A549 (cell line): ENCODE measurements around the gene PDZD4. TPM values are rescaled to one million over a fixed set of nuclear protein-coding genes. Genes with fewer than 3 reads are reported as not detected.

ENCODE experiments used
- ATAC-seq, 2 experiments: fragments of 200-7000 bp in 1 of 2; fragments of >200 bp in 1 of 2; cut with Nextera tagmentation in 1 of 2; cut with Tn5 transposase in 1 of 2; 3 replicates each; pipeline versions ENCODE4 v1.8.0 to v1.9.1; 2018 to 2020; ENCODE audit warnings: mild to moderate bottlenecking in 1 of 2, moderate library complexity in 1 of 2
- CTCF ChIA-PET: fragments of 300-600 bp; sonication (Branson Sonifier 250); formaldehyde crosslinking; extraction: SDS; loops from one replicate; lab custom pipeline; 2021; ENCODE audit warnings: antibody characterized with exemption, inconsistent platforms; lab: Yijun Ruan, JAX
- POLR2A ChIA-PET: fragments of 350-600 bp; formaldehyde crosslinking; extraction: SDS; loops from one replicate; lab custom pipeline; 2021; ENCODE audit warnings: antibody characterized with exemption, inconsistent platforms; lab: Yijun Ruan, JAX
- DNase-seq, 2 experiments: peaks; one replicate each; pipeline versions ENCODE4 v3.0.0 to v3.0.0-alpha.2; 2011 to 2016; ENCODE audit warnings: low read depth in 1 of 2, low spot score in 1 of 2
- FAIRE-seq: peaks from 2 replicates; lab custom pipeline; 2011; peaks lifted over from hg19 to GRCh38; lab: Jason Lieb, UNC
- H3K27ac ChIP-seq, 2 experiments: fragments of >200 bp; sonication (Bioruptor Twin); formaldehyde crosslinking; 3 replicates each; pipeline ENCODE4 v1.5.1; 2016 to 2017
- H3K4me1 ChIP-seq: fragments of >200 bp; sonication (Bioruptor Twin); formaldehyde crosslinking; 3 replicates; pipeline ENCODE4 v1.6.1; 2016
- H3K4me2 ChIP-seq: fragments of >200 bp; sonication (Bioruptor Twin); formaldehyde crosslinking; 3 replicates; pipeline ENCODE4 v1.6.1; 2016
- H3K4me3 ChIP-seq: fragments of >200 bp; sonication (Bioruptor Twin); formaldehyde crosslinking; 3 replicates; pipeline ENCODE4 v1.5.1; 2016
- H3K9me3 ChIP-seq: fragments of >200 bp; sonication (Bioruptor Twin); formaldehyde crosslinking; 3 replicates; pipeline ENCODE4 v1.6.1; 2016
- BHLHE40 ChIP-seq: IDR thresholded peaks from 2 replicates; pipeline ENCODE4 v1.6.1; 2012; ENCODE audit warnings: low read depth, low read length, inconsistent platforms
- CBX8 ChIP-seq: fragments of 200-600 bp; sonication (generic); IDR thresholded peaks from 2 replicates; pipeline ENCODE4 v1.6.1; 2016
- CHD2 ChIP-seq: fragments of 150-350 bp; IDR thresholded peaks from 2 replicates; pipeline ENCODE4 v1.6.1; 2014; ENCODE audit warnings: low read length; ENCODE audit not compliant: partially characterized antibody
- CHD4 ChIP-seq: fragments of 200-600 bp; sonication (generic); IDR thresholded peaks from 2 replicates; pipeline ENCODE4 v1.6.1; 2016; ENCODE audit warnings: antibody characterized with exemption, mild to moderate bottlenecking, borderline replicate concordance
- EHF ChIP-seq: fragments of 250-450 bp; sonication (Bioruptor Pico); IDR thresholded peaks from 2 replicates; pipeline ENCODE4 v1.5.0; 2020; ENCODE audit warnings: mild to moderate bottlenecking
- EHMT2 ChIP-seq: fragments of 200-600 bp; sonication (generic); IDR thresholded peaks from 2 replicates; pipeline ENCODE4 v1.6.1; 2016; ENCODE audit warnings: antibody characterized with exemption, low read depth, mild to moderate bottlenecking, moderate library complexity
- ELK1 ChIP-seq: fragments of 150-350 bp; IDR thresholded peaks from 2 replicates; pipeline ENCODE4 v1.6.1; 2014; ENCODE audit warnings: low read depth, mild to moderate bottlenecking, low read length
- FOSB ChIP-seq: fragments of 250-450 bp; sonication (Bioruptor Pico); IDR thresholded peaks from 2 replicates; pipeline ENCODE4 v1.5.0; 2020; ENCODE audit warnings: mild to moderate bottlenecking, moderate library complexity
- FOXS1 ChIP-seq: fragments of 250-450 bp; sonication (Bioruptor Pico); IDR thresholded peaks from 2 replicates; pipeline ENCODE4 v1.5.0; 2020; ENCODE audit warnings: mild to moderate bottlenecking, moderate library complexity
- HDAC2 ChIP-seq: fragments of 200-600 bp; sonication (generic); IDR thresholded peaks from 2 replicates; pipeline ENCODE4 v1.6.1; 2016
- HEYL ChIP-seq: fragments of 250-450 bp; sonication (Bioruptor Pico); IDR thresholded peaks from 2 replicates; pipeline ENCODE4 v1.8.0; 2021; ENCODE audit warnings: mild to moderate bottlenecking, moderate library complexity
- HOXB13 ChIP-seq: fragments of 250-450 bp; sonication (Bioruptor Pico); IDR thresholded peaks from 2 replicates; pipeline ENCODE4 v1.5.0; 2020; ENCODE audit warnings: low read depth, mild to moderate bottlenecking, moderate library complexity
- JUN ChIP-seq, 2 experiments: fragments of >200 bp; sonication (Bioruptor Twin); formaldehyde crosslinking; IDR thresholded peaks; 2 replicates in 1 of 2; 3 replicates in 1 of 2; pipeline ENCODE4 v1.6.1; 2016 to 2017
- KDM1A ChIP-seq: fragments of 200-600 bp; sonication (generic); IDR thresholded peaks from 2 replicates; pipeline ENCODE4 v1.6.1; 2016; ENCODE audit warnings: low read depth, mild to moderate bottlenecking
- MAFK ChIP-seq: fragments of 450-650 bp; IDR thresholded peaks from 2 replicates; pipeline ENCODE4 v1.6.1; 2014; ENCODE audit not compliant: partially characterized antibody
- MAX ChIP-seq: IDR thresholded peaks from 2 replicates; pipeline ENCODE4 v1.6.1; 2012
- NR3C1 ChIP-seq: fragments of >200 bp; sonication (Bioruptor Twin); formaldehyde crosslinking; IDR thresholded peaks from 3 replicates; pipeline ENCODE4 v1.6.1; 2017
- POLR2AphosphoS2 ChIP-seq: conservative IDR thresholded peaks from 2 replicates; pipeline ENCODE4 v1.6.1; 2012; ENCODE audit warnings: low read length, improper control_type of control experiment, inconsistent platforms
- RAD21 ChIP-seq, 2 experiments: fragments of >200 bp in 1 of 2; sonication (Bioruptor Twin) in 1 of 2; formaldehyde crosslinking in 1 of 2; IDR thresholded peaks in 1 of 2; conservative IDR thresholded peaks in 1 of 2; 2 replicates in 1 of 2; 3 replicates in 1 of 2; pipeline ENCODE4 v1.6.1; 2012 to 2018; ENCODE audit warnings: inconsistent platforms in 1 of 2
- RARB ChIP-seq: fragments of 250-450 bp; sonication (Bioruptor Pico); IDR thresholded peaks from 2 replicates; pipeline ENCODE4 v1.8.0; 2021; ENCODE audit warnings: mild to moderate bottlenecking, moderate library complexity
- RCOR1 ChIP-seq: fragments of 150-350 bp; IDR thresholded peaks from 2 replicates; pipeline ENCODE4 v1.6.1; 2014; ENCODE audit warnings: antibody characterized with exemption, low read length, low read depth
- REST ChIP-seq: fragments of 200-600 bp; sonication (generic); IDR thresholded peaks from 2 replicates; pipeline ENCODE4 v1.6.1; 2016; ENCODE audit warnings: antibody characterized with exemption, mild to moderate bottlenecking, moderate library complexity
- SMC3 ChIP-seq: fragments of >200 bp; sonication (Bioruptor Twin); formaldehyde crosslinking; IDR thresholded peaks from 3 replicates; pipeline ENCODE4 v1.6.1; 2018; ENCODE audit warnings: inconsistent platforms
- TP53 ChIP-seq: fragments of 250-450 bp; sonication (Bioruptor Pico); IDR thresholded peaks from 2 replicates; pipeline ENCODE4 v1.5.0; 2021; ENCODE audit warnings: mild to moderate bottlenecking, moderate library complexity
- USF2 ChIP-seq: fragments of 450-650 bp; IDR thresholded peaks from 2 replicates; pipeline ENCODE4 v1.6.1; 2014; ENCODE audit warnings: antibody characterized with exemption
- ZFP36 ChIP-seq: fragments of 450-650 bp; IDR thresholded peaks from 2 replicates; pipeline ENCODE4 v1.6.1; 2014; ENCODE audit warnings: borderline replicate concordance; ENCODE audit not compliant: partially characterized antibody
- ZSCAN20 ChIP-seq: fragments of 250-450 bp; sonication (Bioruptor Pico); IDR thresholded peaks from 2 replicates; pipeline ENCODE4 v1.8.0; 2022; ENCODE audit warnings: mild to moderate bottlenecking, moderate library complexity
- WGBS: methylation state at CpG from one replicate; pipeline ENCODE4 v1.1.6; 2017; ENCODE audit errors: missing lambda C conversion rate; 5-methylcytosine and 5-hydroxymethylcytosine counted together
- polyA plus RNA-seq, 4 experiments: library from polyadenylated mRNA; depleted of rRNA in 3 of 4; stranded (reverse); fragments of >200 nt; fragmentation: RNase III in 1 of 4; extraction: RNeasy Plus Mini Kit Qiagen cat#74134 plus additional on column Dnase treatment in 1 of 4; gene quantifications; 2 replicates in 3 of 4; 3 replicates in 1 of 4; pipeline ENCODE4 v1.2.3, GENCODE V29; 2011 to 2017

The PDZD4 gene
- polyA plus RNA-seq, 2 of the 4 experiments (the other 2 are of a cell fraction) = 1.2 to 3.0 TPM

GRCh38 chrX:153877571-153878261, 47.4 kb upstream of the PDZD4 start:
- no peak overlapping the region for H3K27ac ChIP-seq
- ChIA-PET CTCF (interaction anchor here (1.0 to 1.9 kb wide), 2 partner anchors 50 to 69 kb away, joined by 3 to 5 read pairs; no protein-coding TSS in a partner anchor), POLR2A (no interaction called here)
- WGBS = 74% methylated on average over 8 of the region's 8 CpGs
- no peaks in the 10 kb centered on the region for H3K4me1 ChIP-seq
- H3K9me3 ChIP-seq = no peaks in the 10 kb centered on the region
- DNase-seq = no peak
- FAIRE-seq = no peak
- no peak for TF ChIP-seq NR3C1
- no peak for TF ChIP-seq FOSB (CRISPR knock-in tag)
- H3K4me2 ChIP-seq = no peak overlapping the region
- ATAC-seq = no peak
- no peak overlapping the region for H3K4me3 ChIP-seq

- H3K4me3 ChIP-seq = no peak overlapping the region
- FAIRE-seq = no peak
- no peak for TF ChIP-seq HEYL (CRISPR knock-in tag)
- TF ChIP-seq CHD2 = no peak
- no peak for TF ChIP-seq BHLHE40
- TF ChIP-seq KDM1A = no peak
- no peak for TF ChIP-seq CHD4
- no peak for TF ChIP-seq POLR2AphosphoS2
- no peak for TF ChIP-seq SMC3
- TF ChIP-seq RAD21 (conservative IDR thresholded peaks at IDR 0.05 in 1 of 2, IDR thresholded peaks at IDR 0.05 in 1 of 2) = no peak
- no peak for TF ChIP-seq TP53 (CRISPR knock-in tag)
- TF ChIP-seq CBX8 = no peak
- TF ChIP-seq RCOR1 = no peak
- TF ChIP-seq, all 56 proteins: peak for 0
- no peak for DNase-seq
- Histone ChIP-seq H3K27ac (no peak overlapping the region), H3K4me2 (no peak overlapping the region), H3K9me3 (no peaks in the 10 kb centered on the region), H3K4me1 (no peaks in the 10 kb centered on the region)
- ChIA-PET CTCF (interaction anchor here (0.6 to 1.2 kb wide), 3 partner anchors 28 to 46 kb away, joined by 3 to 4 read pairs (median 3); no protein-coding TSS in a partner anchor), POLR2A (no interaction called here)
- 50% methylated on average over 2 of the region's 3 CpGs for WGBS
- no peak for ATAC-seq
These were observed 45.8 kb upstream of the PDZD4 start for GRCh38 chrX:153876112-153876491.

GRCh38 chrX:153875391-153876111, 45.2 kb upstream of the PDZD4 start:
- Histone ChIP-seq H3K4me1 (no peaks in the 10 kb centered on the region), H3K4me3 (no peak overlapping the region), H3K27ac (no peak overlapping the region), H3K4me2 (no peak overlapping the region), H3K9me3 (no peaks in the 10 kb centered on the region)
- FAIRE-seq (no peak), DNase-seq (peak in 1 of 2 experiments; percentile 43), ATAC-seq (peak; percentile 37 to 73; a peak in 5 of 6 replicates)
- WGBS = 12% methylated on average over 28 of the region's 42 CpGs
- POLR2A ChIA-PET = no interaction called here
- CTCF ChIA-PET = interaction anchor here (0.6 to 1.2 kb wide), 3 partner anchors 27 to 47 kb away, joined by 3 to 4 read pairs (median 3); no protein-coding TSS in a partner anchor
- no peak for TF ChIP-seq MAFK
- TF ChIP-seq ZSCAN20 (CRISPR knock-in tag) = peak; percentile 67; the same call in 1 of the 2 replicates
- peak; percentile 85; the same call in 1 of the 2 replicates for TF ChIP-seq HOXB13 (CRISPR knock-in tag)
- no peak for TF ChIP-seq CHD4
- TF ChIP-seq REST = peak; percentile 98
- 0 out of 2 replicates have a peak, but pooled peaks have one; percentile 19 for TF ChIP-seq HDAC2
- peak; percentile 90 for TF ChIP-seq FOXS1 (CRISPR knock-in tag)
- no peak for TF ChIP-seq USF2
- no peak for TF ChIP-seq TP53 (CRISPR knock-in tag)
- no peak for TF ChIP-seq SMC3
- no peak for TF ChIP-seq ZFP36
- no peak for TF ChIP-seq JUN (IDR thresholded peaks at IDR 0.05)
- no peak for TF ChIP-seq MAX
- no peak for TF ChIP-seq BHLHE40
- TF ChIP-seq EHMT2 = peak; percentile 98
- TF ChIP-seq RARB (CRISPR knock-in tag) = no peak
- TF ChIP-seq EHF (CRISPR knock-in tag) = peak; percentile 58; the same call in 1 of the 2 replicates
- TF ChIP-seq ELK1 = no peak
